Measurements from ENCODE around the gene PTPN13.

GRCh38 chr4:86670756-86671155 lies 76.6 kb downstream of the PTPN13 start:
- TF ChIP-seq CTCF (IDR thresholded peaks at IDR 0.05; ENCODE audit: borderline replicate concordance, extremely low read depth, low read length, poor library complexity, severe bottlenecking) (no peak), EZH2 (IDR thresholded peaks at IDR 0.05; ENCODE audit: borderline replicate concordance, low read depth, low read length, severe bottlenecking) (no peak)
